Hepatocyte (in vitro differentiated cells): ENCODE measurements around the gene FXYD6. TPM values are rescaled to one million over a fixed set of nuclear protein-coding genes. Genes with fewer than 3 reads are reported as not detected.

Source experiments
- DNase-seq: peaks from one replicate; pipeline ENCODE4 v3.0.0-alpha.2; 2016; ENCODE audit warnings: low spot score
- H2AFZ ChIP-seq: fragments of 200-600 bp; sonication (generic); 2 replicates; pipeline ENCODE4 v1.6.0; 2016; ENCODE audit warnings: antibody characterized with exemption, mild to moderate bottlenecking
- H3K27ac ChIP-seq: fragments of 200-600 bp; sonication (generic); 2 replicates; pipeline ENCODE4 v1.5.1; 2016; ENCODE audit warnings: mild to moderate bottlenecking
- H3K27me3 ChIP-seq: fragments of 200-600 bp; sonication (generic); 2 replicates; pipeline ENCODE4 v1.6.1; 2016
- H3K36me3 ChIP-seq: fragments of 200-600 bp; sonication (generic); replicated peaks from 2 replicates; pipeline ENCODE4 v1.5.1; 2016; ENCODE audit warnings: low read depth; ENCODE audit not compliant: insufficient read depth
- H3K4me1 ChIP-seq: fragments of 200-600 bp; sonication (generic); 2 replicates; pipeline ENCODE4 v1.5.1; 2016; ENCODE audit warnings: mild to moderate bottlenecking, moderate library complexity; ENCODE audit not compliant: insufficient read depth
- H3K4me2 ChIP-seq: fragments of 200-600 bp; sonication (generic); 2 replicates; pipeline ENCODE4 v1.6.0; 2016
- H3K4me3 ChIP-seq: fragments of 200-600 bp; sonication (generic); 2 replicates; pipeline ENCODE4 v1.5.1; 2016; ENCODE audit warnings: mild to moderate bottlenecking
- H3K79me2 ChIP-seq: fragments of 200-600 bp; sonication (generic); 2 replicates; pipeline ENCODE4 v1.6.0; 2017; ENCODE audit warnings: mild to moderate bottlenecking
- H3K9me2 ChIP-seq: fragments of 200-600 bp; sonication (generic); replicated peaks from 2 replicates; pipeline ENCODE4 v1.6.0; 2017; ENCODE audit warnings: mild to moderate bottlenecking; ENCODE audit not compliant: insufficient read depth
- H3K9me3 ChIP-seq: fragments of 200-600 bp; sonication (generic); 2 replicates; pipeline ENCODE4 v1.5.1; 2016; ENCODE audit warnings: low read depth, mild to moderate bottlenecking
- H4K20me1 ChIP-seq: fragments of 200-600 bp; sonication (generic); 2 replicates; pipeline ENCODE4 v1.6.0; 2016; ENCODE audit warnings: mild to moderate bottlenecking; ENCODE audit not compliant: insufficient read depth, poor library complexity, severe bottlenecking
- EZH2 ChIP-seq: fragments of 200-600 bp; sonication (generic); IDR thresholded peaks from 2 replicates; pipeline ENCODE4 v1.6.1; 2016; ENCODE audit warnings: antibody characterized with exemption, mild to moderate bottlenecking, borderline replicate concordance
- EZH2phosphoT487 ChIP-seq: fragments of 200-600 bp; sonication (generic); IDR thresholded peaks from one replicate; pipeline ENCODE4 v1.6.1; 2018; ENCODE audit warnings: antibody characterized with exemption, mild to moderate bottlenecking, low read depth, moderate library complexity; ENCODE audit not compliant: unreplicated experiment, severe bottlenecking
- WGBS: methylation state at CpG from one replicate; pipeline ENCODE4 v1.1.6; 2016; ENCODE audit warnings: low lambda C conversion rate; ENCODE audit errors: missing lambda C conversion rate; 5-methylcytosine and 5-hydroxymethylcytosine counted together
- polyA plus RNA-seq: library from polyadenylated mRNA; unstranded; fragments of >200 nt; fragmentation: Nextera tagmentation; extraction: Ambion mirVana; gene quantifications from 2 replicates; pipeline ENCODE4 v1.2.1, GENCODE V29; 2016
- total RNA-seq: library from RNA; depleted of rRNA; stranded (reverse); fragments of >200 nt; gene quantifications from 2 replicates; pipeline ENCODE4 v1.2.3, GENCODE V29; 2014
- TF ChIP-seq, protein P1 (sequence below): fragments of 200-600 bp; sonication (generic); IDR thresholded peaks from 2 replicates; pipeline ENCODE4 v1.5.1; 2016; ENCODE audit warnings: antibody characterized with exemption, mild to moderate bottlenecking; ENCODE audit not compliant: poor library complexity

FXYD6 gene
- total and polyA plus RNA-seq, 2 experiments from 2014 or later, result 28.3 to 56.9 TPM

DNA sequence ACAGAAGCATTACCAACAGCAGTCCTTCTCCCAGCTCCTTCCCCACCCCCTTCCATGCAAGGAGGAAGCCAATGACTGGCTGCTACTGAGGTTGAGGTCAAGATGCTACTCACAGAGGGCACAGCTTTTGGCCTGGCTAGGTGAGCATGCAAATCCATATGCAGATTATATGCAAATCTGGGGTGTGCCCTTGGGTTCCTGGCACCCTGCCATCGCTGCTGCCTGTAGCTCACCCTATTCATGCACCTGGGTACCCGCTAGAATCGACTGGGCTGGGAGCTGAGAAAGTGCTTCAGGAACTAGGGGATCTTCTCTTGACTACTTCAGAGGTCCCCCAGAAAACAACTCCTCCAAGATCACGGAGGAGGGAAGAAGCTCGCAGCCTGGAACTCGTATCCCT lies 83.5 kb downstream of the FXYD6 start:
- Histone ChIP-seq H3K4me3 (no peak overlapping the region), H3K4me2 (no peak overlapping the region), H3K36me3 (no peaks in the 10 kb centered on the region), H3K9me3 (no peaks in the 10 kb centered on the region), H3K79me2 (no peaks in the 10 kb centered on the region), H4K20me1 (no peaks in the 10 kb centered on the region), H3K27ac (no peak overlapping the region), H3K4me1 (peaks cover 13% of the 10 kb centered on the region), H3K27me3 (peaks cover 63% of the 10 kb centered on the region), H3K9me2 (no peaks in the 10 kb centered on the region), H2AFZ (no peak overlapping the region)
- DNase-seq, result no peak
- 92% methylated on average over 6 of the region's 6 CpGs for WGBS
- no peak for TF ChIP-seq EZH2
- no peak for TF ChIP-seq EZH2phosphoT487
- TF ChIP-seq, protein P1, sequence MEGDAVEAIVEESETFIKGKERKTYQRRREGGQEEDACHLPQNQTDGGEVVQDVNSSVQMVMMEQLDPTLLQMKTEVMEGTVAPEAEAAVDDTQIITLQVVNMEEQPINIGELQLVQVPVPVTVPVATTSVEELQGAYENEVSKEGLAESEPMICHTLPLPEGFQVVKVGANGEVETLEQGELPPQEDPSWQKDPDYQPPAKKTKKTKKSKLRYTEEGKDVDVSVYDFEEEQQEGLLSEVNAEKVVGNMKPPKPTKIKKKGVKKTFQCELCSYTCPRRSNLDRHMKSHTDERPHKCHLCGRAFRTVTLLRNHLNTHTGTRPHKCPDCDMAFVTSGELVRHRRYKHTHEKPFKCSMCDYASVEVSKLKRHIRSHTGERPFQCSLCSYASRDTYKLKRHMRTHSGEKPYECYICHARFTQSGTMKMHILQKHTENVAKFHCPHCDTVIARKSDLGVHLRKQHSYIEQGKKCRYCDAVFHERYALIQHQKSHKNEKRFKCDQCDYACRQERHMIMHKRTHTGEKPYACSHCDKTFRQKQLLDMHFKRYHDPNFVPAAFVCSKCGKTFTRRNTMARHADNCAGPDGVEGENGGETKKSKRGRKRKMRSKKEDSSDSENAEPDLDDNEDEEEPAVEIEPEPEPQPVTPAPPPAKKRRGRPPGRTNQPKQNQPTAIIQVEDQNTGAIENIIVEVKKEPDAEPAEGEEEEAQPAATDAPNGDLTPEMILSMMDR, result no peak

DNA sequence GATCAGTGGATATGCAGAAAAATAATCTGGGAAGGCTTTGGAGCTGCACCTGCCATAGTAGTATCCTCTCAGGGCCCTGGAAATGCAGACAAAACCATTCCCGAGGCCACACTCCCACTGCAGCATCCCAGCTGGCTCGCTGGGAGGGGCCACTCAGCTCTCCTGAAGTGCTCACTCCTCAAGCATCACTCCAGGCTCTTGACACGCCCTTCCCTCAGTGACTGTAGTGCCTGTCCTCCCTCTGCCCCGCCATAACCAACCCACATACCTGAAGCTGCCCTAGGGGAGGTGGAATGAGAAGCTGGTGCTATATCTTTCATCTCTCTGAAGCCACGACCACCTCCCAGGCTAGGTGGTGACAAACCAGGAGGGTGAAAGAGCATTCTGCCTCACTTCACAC lies 84.2 kb downstream of the FXYD6 start:
- no peaks in the 10 kb centered on the region for H3K36me3 ChIP-seq
- no peak overlapping the region for H3K4me3 ChIP-seq
- H3K4me2 ChIP-seq, result no peak overlapping the region
- H3K27ac ChIP-seq, result no peak overlapping the region
- no peaks in the 10 kb centered on the region for H4K20me1 ChIP-seq
- H3K9me2 ChIP-seq, result no peaks in the 10 kb centered on the region
- H3K27me3 ChIP-seq, result peaks cover 55% of the 10 kb centered on the region
- H3K4me1 ChIP-seq, result peaks cover 13% of the 10 kb centered on the region
- WGBS, result 80% methylated on average over 5 of the region's 5 CpGs
- TF ChIP-seq, protein P1, result no peak
- TF ChIP-seq EZH2phosphoT487, result no peak
- no peak for TF ChIP-seq EZH2
- DNase-seq, result no peak
- no peaks in the 10 kb centered on the region for H3K9me3 ChIP-seq
- H2AFZ ChIP-seq, result no peak overlapping the region
- no peaks in the 10 kb centered on the region for H3K79me2 ChIP-seq

DNA sequence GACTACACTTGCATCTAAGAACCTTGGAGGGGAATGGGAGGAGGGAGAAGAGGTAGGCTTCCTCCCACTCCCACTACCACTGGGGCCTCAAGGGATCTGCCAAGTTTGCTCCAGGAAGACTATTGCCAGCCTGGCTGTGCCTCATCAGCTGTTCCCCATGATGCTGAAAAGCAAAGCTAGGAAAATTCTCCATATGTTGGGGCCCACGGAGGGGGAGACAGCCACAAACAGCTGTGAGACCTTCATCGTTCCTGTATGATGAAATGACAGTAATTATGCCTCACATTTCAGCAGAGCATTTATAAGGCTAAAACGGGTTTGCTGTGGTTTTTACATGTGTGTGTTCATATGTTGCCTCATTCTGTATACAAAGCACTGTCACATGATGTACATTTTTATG lies 86.2 kb downstream of the FXYD6 start:
- TF ChIP-seq EZH2phosphoT487 (no peak), EZH2 (no peak)
- TF ChIP-seq, protein P1, result no peak
- Histone ChIP-seq H3K27ac (no peak overlapping the region), H3K36me3 (no peaks in the 10 kb centered on the region), H3K9me3 (no peaks in the 10 kb centered on the region), H4K20me1 (no peaks in the 10 kb centered on the region), H3K27me3 (peaks cover 35% of the 10 kb centered on the region), H3K79me2 (no peaks in the 10 kb centered on the region), H2AFZ (no peak overlapping the region), H3K4me3 (no peak overlapping the region), H3K9me2 (no peaks in the 10 kb centered on the region), H3K4me2 (no peak overlapping the region), H3K4me1 (peaks cover 8% of the 10 kb centered on the region)
- 67% methylated on average over 3 of the region's 3 CpGs for WGBS
- no peak for DNase-seq

DNA sequence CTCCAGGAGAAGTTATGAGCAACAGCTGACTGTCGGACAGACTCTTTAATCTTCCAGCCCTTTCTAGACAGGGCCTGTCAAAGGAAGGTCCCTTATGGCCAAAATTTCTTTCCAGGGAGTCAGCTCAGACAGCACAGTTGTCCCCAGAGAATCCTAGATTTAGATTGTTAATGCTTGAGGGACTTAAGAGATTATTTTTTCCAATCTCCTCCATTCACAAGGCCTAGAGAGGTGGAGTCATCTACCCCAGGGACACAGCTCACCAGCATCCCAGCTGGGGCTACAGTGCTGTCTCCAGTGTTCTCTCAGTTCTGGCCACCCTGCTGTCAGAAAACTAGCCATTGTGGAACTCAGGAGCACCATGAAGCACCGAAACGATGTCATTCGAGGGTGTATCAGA lies 87.2 kb downstream of the FXYD6 start:
- 90% methylated on average over 4 of the region's 4 CpGs for WGBS
- DNase-seq, result no peak
- Histone ChIP-seq H3K27ac (no peak overlapping the region), H3K36me3 (no peaks in the 10 kb centered on the region), H4K20me1 (no peaks in the 10 kb centered on the region), H3K9me3 (no peaks in the 10 kb centered on the region), H3K4me1 (peaks cover 8% of the 10 kb centered on the region), H2AFZ (no peak overlapping the region), H3K9me2 (no peaks in the 10 kb centered on the region), H3K79me2 (no peaks in the 10 kb centered on the region), H3K4me3 (no peak overlapping the region), H3K4me2 (no peak overlapping the region), H3K27me3 (peaks cover 26% of the 10 kb centered on the region)
- no peak for TF ChIP-seq EZH2
- TF ChIP-seq EZH2phosphoT487, result no peak
- TF ChIP-seq, protein P1, result no peak
